ENCODE data around the gene EMID1.

The EMID1 gene

DNA sequence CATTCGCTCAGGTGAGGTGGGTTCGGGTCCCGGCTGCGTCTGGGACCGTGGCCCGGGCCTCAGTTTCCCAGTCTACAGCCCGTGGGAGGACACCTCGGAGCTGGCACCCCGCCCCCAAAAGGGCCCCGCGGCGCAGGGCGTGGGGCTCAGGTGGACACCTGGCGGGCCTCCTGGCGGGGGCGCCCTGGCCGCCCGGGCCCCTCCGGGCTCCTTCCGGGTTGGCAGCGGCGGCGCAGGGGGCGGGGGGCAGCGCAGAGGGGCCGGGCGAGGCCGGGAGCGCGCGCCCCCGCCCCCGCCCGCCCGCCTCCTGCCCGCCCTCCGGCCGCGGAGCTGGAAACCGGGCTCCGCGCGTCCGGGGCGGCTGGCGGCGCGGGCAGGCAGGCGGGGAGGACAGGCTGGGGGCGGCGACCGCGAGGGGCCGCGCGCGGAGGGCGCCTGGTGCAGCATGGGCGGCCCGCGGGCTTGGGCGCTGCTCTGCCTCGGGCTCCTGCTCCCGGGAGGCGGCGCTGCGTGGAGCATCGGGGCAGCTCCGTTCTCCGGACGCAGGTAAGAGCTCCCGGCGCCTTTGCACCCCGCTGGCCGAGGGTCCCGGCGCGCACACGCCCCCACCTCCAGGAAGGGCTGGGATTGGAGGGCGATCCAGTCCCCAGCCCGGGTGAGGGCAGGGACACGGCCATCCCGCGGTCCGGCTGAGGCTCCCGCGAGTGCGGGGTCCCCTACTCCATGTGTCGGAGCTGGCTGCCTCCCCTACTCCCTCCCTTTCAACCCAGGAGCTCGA lies at the start of gene EMID1:
TSS of gene EMID1 (plus strand) at position 303 of the 778 bp plus-strand sequence. CDS start at position 446, 143 bp downstream.
- peak in 1 of 2 experiments; percentile 42 for DNase-seq

GRCh38 chr22:29155966-29156365 lies 49.7 kb upstream of the EMID1 start:
- DNase-seq = no peak

- DNase-seq = peak in 1 of 2 experiments; percentile 27
Observed at GRCh38 chr22:29156507-29156906, 49.2 kb upstream of the EMID1 start.

- peak in 1 of 2 experiments; percentile 22 for DNase-seq
Observed at GRCh38 chr22:29157759-29158535, 47.7 kb upstream of the EMID1 start.

GRCh38 chr22:29158546-29158945 lies 47.1 kb upstream of the EMID1 start:
- no peak for DNase-seq

- no peak for DNase-seq
Observed at GRCh38 chr22:29163808-29164207, 41.9 kb upstream of the EMID1 start.

GRCh38 chr22:29165321-29166060 lies 40.2 kb upstream of the EMID1 start:
- no peak for DNase-seq

DNA sequence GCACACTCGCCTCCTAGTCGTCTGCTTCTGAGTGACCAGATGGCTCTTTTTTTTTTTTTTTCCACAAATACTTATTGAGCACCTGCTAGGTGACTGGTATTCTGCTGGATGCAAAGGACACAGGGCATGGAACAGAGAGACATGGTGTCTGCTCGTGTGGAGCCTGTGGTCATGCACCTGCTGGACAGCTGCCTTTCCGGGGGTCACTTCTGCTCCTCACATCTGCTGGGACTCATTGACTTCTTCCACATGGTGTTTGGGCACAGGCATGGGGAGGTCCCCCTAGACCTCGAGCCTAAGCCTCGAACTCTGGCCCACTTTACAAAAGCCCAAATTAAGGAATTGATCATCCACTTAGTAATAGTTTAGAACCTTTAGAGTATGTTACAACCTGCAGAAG lies 39.5 kb upstream of the EMID1 start:
- DNase-seq = peak in 1 of 2 experiments; percentile 34

DNA sequence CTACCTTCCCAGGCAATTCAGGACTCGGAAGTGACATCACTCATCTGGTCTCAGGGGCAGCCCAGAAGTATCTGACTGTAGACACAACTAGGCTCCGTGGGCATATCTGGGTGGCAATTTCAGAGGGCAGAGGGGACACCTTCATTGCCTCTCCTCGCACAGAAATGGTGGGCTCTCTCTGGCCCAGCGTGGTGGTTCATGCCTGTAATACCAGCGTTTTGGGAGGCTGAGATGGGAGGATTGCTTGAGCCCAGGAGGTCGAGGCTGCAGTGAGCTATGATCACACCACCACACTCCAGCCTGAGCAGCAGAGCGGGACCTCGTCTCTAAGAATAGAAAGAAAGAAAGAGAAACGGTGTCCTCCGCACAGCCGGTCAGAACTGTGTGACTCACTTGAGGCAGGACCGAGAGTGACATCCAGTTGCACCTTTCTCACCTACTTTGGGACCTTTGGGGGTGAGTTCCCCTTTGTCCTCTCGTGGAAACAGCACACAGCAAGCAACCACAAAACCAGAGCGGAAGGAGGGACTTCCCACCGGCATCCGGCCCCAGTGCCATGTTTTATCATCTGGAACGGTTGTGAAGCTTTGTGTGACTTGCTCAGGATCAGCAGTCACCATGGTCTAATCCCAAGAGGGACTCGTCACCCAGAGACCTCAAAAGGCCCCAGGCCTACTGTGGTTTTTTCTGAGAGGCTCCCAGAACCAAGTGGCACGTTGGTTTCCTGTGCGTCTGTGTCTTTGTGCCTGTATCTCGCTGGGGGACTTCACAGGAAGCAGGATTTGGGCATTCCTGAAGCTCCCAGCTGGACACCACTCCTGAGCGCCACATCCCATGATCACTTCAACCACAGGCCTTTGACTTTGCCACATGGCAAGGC lies 38.4 kb upstream of the EMID1 start:
- DNase-seq = no peak

DNA sequence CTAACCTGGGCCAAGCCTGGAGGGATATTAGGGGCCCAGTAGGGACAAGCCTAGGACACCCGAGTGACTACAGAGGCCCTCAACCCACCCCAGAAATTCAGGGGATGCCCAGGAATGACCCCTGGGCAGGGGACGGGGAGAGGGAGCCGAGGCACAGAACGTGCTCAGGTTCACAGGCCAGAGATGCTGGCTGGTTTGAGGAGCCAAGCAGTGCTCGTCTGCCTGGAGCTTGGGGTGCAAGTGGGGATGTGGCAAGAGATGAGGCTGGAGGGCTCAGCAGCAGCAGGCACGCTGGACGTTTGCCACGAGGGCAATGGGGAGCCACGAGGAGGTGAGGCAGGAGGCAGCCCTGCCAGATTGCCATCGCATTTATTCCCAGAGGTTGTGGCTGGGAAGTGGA lies 34.0 kb upstream of the EMID1 start:
- no peak for DNase-seq

GRCh38 chr22:29172216-29172615 lies 33.5 kb upstream of the EMID1 start:
- DNase-seq = no peak

DNA sequence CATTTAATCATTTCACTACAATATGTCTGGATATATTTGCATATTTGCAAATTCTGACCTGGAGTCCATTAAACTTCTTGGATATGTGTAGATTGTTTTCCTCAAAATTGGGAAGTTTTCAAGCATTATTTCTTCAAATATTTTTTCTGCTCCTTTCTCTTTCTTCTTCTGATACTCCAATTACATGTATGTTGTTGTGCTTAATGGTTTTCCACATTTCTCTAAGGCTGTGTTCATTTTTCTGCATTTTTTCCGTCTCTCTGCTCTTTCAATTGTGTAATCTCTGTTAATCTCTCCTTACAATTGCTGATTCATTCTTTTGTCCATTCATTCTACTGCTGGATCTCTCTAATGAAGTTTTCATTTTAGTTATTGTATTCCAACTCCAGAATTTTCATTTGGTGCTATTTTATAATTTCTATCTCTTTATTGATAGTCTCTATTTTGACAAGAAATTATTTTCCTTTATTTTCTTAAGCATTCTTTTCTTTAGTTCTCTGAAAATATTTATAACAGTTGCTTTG lies 30.3 kb upstream of the EMID1 start:
- no peak for DNase-seq

DNA sequence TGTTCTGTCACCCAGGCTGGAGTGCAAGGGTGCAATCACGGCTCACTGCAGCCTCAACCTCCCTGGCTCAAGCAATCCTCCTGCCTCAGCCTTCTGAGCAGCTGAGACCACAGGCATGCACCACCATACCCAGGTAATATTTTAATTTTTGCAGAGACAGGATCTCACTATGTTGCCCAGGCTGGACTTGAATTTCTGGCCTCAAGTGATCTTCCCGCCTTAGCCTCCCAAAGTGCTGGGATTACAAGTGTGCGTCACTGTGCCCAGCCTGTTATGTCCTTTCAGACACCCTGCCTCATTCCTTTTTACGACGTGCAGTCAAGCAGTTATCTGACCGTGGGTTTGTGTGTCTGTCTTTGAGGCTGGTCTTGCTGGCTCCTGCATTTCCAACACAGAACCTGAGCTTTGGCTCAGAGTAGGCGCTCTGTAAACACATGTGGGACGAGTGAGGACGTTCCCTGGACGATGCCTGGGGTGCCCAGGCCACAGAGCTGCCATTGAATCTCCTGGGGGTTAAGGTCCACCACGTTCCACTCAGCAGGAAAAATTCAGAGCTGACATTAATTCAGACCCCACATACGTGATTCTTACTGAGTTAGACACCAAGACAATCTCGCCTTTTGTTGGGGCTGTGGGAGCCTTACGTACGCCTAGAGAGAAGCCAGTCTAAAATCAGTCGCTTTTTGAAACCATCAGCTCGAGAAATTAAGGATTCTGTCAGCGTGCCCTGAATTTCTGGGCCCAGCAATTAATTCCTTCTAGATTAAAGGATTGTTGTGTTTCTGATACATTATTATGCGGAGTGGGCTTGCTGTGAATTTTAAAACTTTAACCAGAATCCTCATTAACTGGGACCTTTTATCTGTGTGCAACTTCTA lies 21.5 kb upstream of the EMID1 start:
- no peak for DNase-seq

DNA sequence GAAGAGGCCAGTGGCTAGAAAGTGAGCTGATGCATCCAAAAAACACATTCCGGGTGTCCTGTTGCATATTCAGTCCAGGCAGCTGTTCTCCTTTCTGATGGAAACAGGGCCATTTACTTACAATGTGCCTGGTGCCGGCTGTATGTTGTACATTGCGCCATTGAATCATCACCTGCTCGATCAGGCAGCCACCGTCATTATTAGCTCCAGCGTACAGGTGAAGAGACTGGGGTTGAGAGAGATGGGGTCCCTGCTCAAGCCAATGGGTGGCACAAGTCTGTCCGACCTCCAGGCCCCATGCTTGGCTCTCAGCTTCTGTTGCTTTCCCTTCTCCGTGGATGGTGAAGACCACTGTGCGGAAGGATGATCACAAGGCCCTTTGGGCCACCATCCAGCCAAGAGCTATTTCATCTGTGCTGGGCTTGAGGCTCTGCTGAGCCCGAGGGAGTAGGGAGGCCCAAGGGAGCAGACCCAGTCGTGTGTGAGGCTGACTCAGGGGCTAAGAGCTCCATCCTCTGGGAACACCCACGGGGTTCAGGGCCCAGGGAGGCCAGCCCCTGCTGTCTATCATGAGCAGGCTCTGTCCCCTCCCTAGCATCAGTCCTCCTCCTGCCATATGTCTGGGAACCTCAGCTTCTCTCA lies 20.7 kb upstream of the EMID1 start:
- no peak for DNase-seq

DNA sequence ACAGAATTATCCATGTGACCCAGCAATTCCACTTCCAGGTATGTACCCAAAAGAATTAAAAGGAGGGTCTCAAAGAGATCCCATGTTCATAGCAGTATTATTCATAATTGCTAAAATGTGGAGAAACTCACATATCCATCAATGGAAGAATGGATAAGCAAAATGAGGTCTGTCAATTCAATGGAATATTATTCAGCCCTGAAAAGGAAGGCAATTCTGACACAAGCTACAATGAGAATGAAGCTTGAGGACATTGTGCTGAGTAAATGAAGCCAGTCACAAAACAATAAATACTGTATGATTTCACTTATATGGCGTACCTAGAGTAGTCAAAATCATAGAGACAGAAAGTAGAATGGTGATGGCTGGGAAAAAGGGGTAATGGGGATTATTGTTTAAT lies 19.4 kb upstream of the EMID1 start:
- no peak for DNase-seq

DNA sequence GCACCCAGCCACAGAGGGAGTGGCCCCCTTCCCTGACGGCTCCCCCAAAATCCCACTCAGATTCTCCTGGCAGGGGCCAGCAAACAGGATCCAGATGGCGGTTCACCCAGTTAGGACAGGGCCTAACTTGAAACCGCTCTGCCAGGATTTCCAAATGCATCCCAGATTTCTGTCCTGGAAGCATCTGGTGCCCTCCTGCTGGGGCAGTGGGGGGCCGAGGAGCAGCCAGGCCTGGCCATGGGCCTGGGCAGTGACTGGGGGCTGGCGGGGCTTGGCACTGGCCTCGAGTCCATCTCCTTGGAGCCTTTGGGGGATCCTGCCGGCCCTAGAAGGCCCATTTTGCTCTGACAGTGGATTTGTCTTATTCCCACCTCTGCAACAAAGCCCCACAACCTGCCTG lies 17.9 kb upstream of the EMID1 start:
- DNase-seq = peak in 1 of 2 experiments; percentile 23

- no peak for DNase-seq
Observed at GRCh38 chr22:29190051-29190450, 15.6 kb upstream of the EMID1 start.

DNA sequence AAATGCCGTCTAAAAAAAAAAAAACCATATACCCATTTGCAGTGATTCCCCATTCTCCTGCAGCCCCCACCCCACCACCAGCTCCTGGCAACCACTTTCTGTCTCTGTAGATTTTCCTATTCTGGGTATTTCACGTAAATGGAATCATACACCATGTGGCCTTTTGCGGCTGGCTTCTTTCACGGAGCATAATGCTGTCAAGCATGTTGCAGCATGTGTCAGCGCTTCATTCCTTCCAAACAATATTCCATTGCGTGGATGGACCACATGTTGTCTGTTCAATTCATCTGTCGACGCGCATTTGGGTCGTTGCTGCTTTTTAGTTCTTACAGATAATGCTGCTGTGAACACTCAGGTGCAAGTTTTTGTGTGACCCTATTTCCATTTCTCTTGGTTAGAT lies 14.8 kb upstream of the EMID1 start:
- no peak for DNase-seq

GRCh38 chr22:29193021-29193420 lies 12.7 kb upstream of the EMID1 start:
- DNase-seq = no peak

DNA sequence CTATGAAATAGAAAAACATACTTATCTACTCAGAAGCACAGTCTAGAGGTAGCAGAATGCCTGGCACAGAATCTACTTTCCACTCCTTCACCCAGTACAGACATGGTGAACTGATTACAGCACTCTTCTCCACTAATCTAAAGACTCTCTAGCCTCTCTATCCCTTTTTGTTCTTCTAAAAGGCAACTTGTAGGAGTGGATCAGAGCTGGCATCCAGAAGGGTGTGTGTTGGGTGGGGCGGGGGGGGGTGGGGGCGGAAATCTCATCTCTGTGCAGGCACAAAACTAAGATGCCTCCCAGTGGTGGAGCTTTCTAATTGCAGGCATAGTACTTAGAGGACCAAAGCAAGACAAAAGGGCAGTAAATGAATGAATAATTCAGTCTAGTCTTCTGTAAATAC lies 11.5 kb upstream of the EMID1 start:
- no peak for DNase-seq
